HG02642 (cell line): Measurements from ENCODE around the gene SLC19A1.

ENCODE experiments used
- ATAC-seq: cut with Tn5 transposase; IDR thresholded peaks from one replicate; pipeline ENCODE4 v1.9.1; 2021; ENCODE audit warnings: mild to moderate bottlenecking; ENCODE audit not compliant: unreplicated experiment, poor library complexity

SLC19A1 gene

GRCh38 chr21:45546636-45547544 lies 4.7 kb upstream of the SLC19A1 start:
- ATAC-seq = no peak

GRCh38 chr21:45545691-45546531 lies 3.7 kb upstream of the SLC19A1 start:
- ATAC-seq = no peak

DNA sequence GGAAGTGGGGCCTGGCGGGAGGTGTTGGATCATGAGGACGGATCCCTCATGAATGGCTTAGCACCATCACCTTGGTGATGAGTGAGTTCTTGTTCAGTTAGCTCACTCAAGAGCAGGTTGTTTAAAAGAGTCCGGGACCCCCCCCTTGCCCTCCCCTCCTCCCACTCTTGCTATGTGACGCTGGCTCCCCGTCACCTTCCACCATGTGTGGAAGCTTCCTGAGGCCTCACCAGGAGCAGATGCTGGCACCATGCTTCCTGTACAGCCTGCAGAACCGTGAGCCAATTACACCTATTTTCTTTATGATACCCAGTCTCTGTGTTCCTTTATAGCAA lies 3.0 kb upstream of the SLC19A1 start:
- no peak for ATAC-seq

DNA sequence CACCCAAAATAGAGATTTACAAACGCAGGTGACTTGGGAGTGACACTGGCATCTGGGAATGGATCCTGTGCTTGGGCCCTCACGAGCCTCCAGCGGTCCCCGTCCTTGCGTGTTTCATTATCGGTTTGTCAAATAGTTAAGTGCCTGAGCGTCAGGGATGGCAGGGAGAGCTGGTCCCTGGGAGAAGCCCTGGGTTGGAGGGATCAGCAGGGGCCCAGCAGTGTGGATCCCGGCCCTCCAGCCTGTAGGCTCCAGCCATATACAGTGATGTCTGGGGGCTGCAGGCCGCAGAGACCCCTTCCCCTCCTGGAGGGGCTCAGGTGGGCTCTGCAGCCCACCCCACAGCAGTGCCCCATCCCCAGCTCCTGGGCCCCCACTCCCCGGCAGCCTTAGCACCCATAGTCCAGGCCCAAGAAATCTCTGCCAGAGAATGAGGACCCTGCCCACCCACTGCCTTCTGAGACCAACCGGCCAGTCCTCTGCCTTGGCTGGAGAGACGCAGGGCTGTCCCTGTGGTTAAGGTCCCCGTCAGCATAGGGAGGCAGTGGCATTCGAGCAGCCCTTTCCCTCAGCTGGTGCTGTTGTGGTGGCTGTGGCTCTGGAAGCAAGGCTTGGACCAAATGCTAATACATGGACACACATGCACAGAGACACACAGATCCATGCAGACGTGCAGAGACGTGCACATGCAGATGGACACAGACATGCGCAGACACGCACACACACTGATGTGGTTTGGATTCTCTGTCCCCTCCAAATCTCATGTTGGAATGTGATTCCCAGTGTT lies 2.4 kb upstream of the SLC19A1 start:
- ATAC-seq = no peak

DNA sequence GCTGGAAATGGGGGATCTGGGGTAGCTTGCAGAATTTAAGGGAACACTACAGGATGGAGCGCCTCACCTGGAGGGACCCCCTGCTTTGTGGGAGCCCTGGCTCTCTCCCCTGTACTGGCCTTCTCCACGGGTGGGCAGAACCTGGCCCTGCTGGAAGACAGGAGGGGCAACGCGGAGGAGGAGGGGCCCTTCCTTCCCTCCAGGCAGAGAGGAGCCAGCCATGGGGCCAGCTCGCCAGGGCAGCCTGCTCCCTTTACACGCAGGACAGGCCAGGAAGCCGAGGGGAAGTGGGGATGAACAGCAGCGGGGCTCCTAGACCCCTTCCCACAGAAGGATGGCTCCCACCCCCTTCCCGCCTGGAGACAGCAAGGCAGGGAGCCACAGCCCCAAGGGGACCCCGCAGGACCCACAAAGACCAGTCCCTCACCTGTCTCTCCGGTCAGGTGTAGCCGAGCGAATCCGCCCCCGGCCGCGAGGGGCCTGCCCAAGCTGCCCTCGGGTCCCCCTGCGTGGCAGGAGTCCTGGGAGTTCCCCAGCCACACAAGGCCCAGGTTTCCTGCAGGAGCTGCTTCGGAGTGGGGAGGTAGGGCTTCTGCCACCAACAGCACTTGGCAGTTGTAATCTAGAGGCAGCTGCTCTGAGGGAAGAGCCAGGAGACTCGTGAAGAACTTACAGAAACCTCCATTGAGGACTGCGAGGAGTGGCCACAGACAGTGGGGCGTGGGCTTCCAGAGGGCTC lies 1.6 kb upstream of the SLC19A1 start:
- no peak for ATAC-seq

DNA sequence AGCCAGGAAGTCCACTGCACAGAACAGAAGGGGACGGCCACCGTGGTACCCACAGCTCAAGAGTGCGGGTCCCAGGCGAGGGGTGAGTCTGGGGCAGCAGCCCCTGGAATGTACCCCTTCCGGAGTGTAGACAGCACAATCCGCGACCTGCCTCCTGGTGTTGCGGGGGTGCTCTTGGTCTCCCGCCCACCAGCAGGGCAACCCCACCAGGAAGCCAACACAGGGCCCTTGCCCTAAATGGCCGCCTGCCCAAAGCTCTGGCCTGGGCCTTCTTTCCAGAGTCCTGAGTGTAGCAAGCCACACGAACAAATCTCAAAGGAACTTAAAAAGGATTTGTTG lies 1.1 kb upstream of the SLC19A1 start:
- ATAC-seq = no peak

DNA sequence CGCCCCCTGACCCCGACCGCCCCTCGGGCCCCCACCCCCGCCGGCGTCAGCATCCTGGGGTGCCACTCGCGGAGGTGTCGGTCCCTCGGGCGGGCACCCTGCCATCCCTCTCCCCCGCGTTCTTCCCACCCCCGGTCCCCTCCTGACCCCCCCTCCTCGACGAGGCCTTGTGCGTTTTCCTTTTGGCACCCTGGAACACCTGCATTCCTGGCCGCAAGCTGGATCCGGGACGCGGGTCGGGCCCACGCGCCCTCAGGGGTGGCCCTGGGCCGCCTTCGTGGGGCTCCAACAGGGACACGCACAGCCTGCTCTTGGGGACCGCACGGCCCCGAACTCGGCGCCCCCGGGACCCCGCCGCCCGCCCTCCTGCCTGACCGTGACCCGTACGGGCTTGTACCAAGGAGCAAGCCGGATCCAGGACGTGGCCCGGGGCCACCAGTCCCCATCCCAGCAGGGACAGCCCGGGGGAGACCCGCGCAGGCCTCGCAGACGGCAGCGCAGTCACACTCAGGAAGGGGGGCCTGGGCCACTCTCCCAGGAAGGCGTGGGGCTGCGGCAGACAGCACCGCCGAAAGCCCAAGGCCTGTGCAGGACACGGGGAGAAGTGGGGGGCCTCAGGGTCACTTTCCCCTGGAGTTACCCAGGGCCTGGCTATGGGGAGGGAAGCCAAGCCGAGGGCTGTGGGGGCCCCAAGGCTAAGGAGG lies 579 bp upstream of the SLC19A1 start:
- ATAC-seq = no peak

DNA sequence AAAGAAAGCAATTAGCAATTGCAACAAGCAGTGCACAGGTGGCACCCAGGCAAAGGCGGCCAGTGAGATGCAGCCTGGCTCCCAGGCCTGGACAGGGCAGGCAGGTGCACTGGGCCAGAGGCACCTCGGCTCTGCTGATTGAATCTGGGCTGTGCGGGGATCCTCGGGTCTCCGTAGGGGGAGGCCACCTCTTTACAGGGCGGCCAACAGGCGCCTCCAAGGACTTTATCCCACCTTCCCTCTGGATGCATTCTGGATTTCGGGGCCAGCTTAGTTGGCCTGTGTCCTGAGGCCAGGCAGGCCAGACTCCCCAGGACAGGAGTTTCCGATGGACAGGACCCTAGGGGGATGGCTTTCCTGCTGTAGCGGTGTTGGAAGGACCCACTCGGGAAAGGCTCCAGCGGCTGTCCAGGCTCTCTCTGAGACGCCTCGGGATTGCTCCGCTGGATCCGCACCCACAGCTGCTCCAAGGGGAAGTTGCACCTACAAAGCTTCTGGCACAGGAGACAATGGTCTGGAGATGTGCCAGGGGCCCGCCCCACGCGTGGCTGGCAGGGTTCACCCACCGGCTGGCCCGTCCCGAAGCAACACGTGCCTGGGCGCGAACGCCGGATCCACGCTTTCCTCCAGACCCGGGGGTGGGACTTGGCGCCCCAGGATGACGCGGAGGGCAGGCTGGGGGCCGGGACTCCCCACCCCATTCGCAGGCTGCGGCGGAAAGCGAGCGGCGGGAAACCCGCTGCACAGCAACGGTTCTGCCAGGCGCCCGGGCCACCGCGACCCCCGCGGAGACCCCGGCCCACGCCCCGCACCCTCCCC lies 810 bp downstream of the SLC19A1 start:
- ATAC-seq = no peak

- ATAC-seq = no peak
These were observed 1.7 kb downstream of the SLC19A1 start for GRCh38 chr21:45540601-45540970.

GRCh38 chr21:45539796-45540600 lies 2.2 kb downstream of the SLC19A1 start:
- ATAC-seq = no peak

DNA sequence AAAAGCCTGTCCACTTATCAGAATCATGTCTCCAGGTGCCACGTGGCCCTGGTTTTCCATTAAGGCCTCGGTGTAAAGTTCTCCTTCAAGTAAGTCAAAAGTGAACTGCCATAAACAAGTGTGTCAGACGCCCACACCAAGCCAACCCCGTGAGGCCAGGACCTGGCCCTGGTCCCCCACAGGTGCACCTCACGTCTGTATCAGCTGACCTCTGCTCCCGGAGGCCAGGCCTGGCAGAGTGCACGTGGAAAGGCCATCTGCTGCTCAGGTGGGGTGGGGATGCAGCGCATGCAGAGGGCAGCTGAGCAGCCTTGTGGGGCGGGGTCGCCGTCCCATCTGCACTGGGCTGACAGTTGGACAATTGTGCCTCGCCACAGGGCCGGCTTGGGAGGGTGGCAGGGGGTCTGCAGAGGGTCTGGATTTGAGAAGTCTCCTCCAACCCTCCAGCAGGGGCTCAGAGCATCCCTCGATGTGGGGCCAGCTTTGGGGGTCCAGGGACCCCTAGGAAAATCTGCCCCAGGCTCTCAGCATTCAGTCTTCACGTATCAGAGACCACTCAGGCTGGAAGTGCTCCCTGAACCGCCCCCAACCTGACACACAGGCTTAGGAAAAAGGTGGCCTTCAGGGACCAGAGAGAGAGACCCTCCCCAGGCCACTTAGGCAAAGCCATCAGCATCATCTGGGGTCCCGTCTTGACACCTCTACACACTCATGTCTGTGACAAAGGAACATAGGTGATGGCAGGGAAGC lies 3.0 kb downstream of the SLC19A1 start:
- no peak for ATAC-seq

DNA sequence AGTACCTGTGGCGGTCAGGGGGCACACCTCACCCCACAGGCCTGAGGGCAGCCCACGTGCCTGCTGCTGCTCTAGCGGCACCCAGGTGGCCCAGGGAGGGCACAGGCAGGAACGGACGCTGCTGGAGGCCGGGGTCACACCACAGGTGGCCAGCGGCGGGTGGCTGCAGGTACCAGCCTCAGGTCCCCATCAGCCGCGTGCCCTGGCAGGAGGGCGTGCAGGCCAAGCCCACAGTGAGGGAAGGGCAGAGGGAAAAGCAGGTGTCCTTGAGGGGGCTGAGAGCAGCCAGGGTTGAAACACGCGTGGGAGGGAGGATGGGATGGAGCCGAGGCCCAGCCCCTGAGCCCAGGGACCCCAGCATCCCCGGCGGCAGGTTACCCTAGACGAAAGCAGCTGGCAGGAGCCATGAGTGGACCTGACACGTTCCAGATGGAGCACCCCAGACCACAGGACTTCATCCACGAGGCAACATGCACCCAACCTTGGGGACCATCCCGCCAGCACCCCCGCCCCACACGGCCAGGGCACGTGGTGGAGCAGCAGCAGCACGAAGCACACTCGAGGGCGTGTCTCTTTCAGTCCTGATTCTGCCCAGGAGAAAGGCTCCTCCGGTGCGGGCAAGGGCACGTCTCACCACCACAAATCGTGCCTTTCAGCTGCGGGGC lies 3.7 kb downstream of the SLC19A1 start:
- no peak for ATAC-seq

DNA sequence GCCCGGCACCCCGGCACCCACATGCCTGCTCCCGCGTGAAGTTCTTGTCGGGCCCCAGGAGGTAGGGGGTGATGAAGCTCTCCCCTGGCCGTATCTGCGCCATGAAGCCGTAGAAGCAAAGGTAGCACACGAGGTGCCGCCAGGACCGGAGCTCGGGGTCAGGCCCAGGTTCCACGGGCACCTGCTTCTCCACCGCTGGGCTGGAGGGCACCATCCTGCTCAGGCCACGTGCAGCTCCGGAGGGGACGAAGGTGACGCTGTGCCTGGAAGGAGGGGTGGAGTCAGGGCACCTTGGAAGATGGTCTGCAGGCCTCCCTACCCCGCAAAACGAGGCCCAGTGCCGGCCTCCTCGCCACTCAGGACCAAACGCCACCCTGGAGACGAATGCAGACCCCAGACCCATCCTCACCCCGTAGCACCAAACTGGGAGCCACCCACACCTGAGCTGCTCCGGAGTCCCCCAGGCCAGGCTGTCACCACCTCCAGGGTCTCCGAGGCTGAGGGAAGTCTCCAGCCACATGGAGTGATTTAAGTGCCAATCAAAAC lies 4.4 kb downstream of the SLC19A1 start:
- no peak for ATAC-seq

- no peak for ATAC-seq
These were observed 5.0 kb downstream of the SLC19A1 start for GRCh38 chr21:45537111-45537745.

GRCh38 chr21:45536301-45537081 lies 5.7 kb downstream of the SLC19A1 start:
- no peak for ATAC-seq
